H1 (cell line): ENCODE results near the gene CHTF18. TPM values are rescaled to one million over a fixed set of nuclear protein-coding genes. Genes with fewer than 3 reads are reported as not detected.
A peak's percentile ranks its signal among the peaks of the same experiment; 100 is the strongest.

Experiments used
- CTCF ChIA-PET: fragments of 300-600 bp; sonication (Branson Sonifier 250); formaldehyde crosslinking; loops from one replicate; lab custom pipeline; 2021; ENCODE audit not compliant: partially characterized antibody; lab: Charles Lee
- POLR2A ChIA-PET: fragments of 300-600 bp; sonication (Branson Sonifier 250); formaldehyde crosslinking; loops from one replicate; lab custom pipeline; 2021; ENCODE audit warnings: inconsistent platforms; ENCODE audit not compliant: partially characterized antibody; lab: Charles Lee
- DNase-seq, 2 experiments: peaks; one replicate each; pipeline versions ENCODE4 v3.0.0 to v3.0.0-alpha.2; 2010 to 2022; ENCODE audit warnings: low spot score in 2 of 2, low read depth in 1 of 2, mixed read lengths in 1 of 2
- FAIRE-seq: peaks from 2 replicates; lab custom pipeline; 2011; peaks lifted over from hg19 to GRCh38; lab: Jason Lieb, UNC
- H2AFZ ChIP-seq: 2 replicates; pipeline ENCODE4 v1.8.1; 2012; ENCODE audit warnings: low read length, inconsistent platforms
- H2AK5ac ChIP-seq: 2 replicates; pipeline ENCODE4 v1.6.1; 2013; ENCODE audit warnings: low read depth, low read length
- H2BK120ac ChIP-seq: replicated peaks from 2 replicates; pipeline ENCODE3; 2013; ENCODE audit warnings: low read depth, low read length, inconsistent platforms
- H2BK12ac ChIP-seq: 2 replicates; pipeline ENCODE4 v1.6.1; 2013; ENCODE audit warnings: low read depth, low read length
- H2BK15ac ChIP-seq: 2 replicates; pipeline ENCODE4 v1.6.1; 2013; ENCODE audit warnings: low read length
- H2BK20ac ChIP-seq: 2 replicates; pipeline ENCODE4 v1.6.1; 2013; ENCODE audit warnings: low read length
- H2BK5ac ChIP-seq: 2 replicates; pipeline ENCODE4 v1.6.1; 2013; ENCODE audit warnings: low read depth, low read length
- H3K14ac ChIP-seq: 2 replicates; pipeline ENCODE4 v1.6.1; 2013; ENCODE audit warnings: inconsistent platforms; ENCODE audit not compliant: insufficient read length
- H3K18ac ChIP-seq: 2 replicates; pipeline ENCODE4 v1.6.1; 2013; ENCODE audit warnings: low read length; ENCODE audit errors: extremely low read depth
- H3K23ac ChIP-seq: 2 replicates; pipeline ENCODE4 v1.6.1; 2013; ENCODE audit warnings: inconsistent platforms; ENCODE audit not compliant: insufficient read length
- H3K23me2 ChIP-seq: 2 replicates; pipeline ENCODE4 v1.6.1; 2013; ENCODE audit warnings: low read depth, low read length
- H3K27ac ChIP-seq: 2 replicates; pipeline ENCODE4 v1.6.1; 2011; ENCODE audit warnings: low read depth, low read length, inconsistent platforms
- H3K27me3 ChIP-seq, 4 experiments: replicated peaks in 1 of 4; 1 replicate in 1 of 4; 2 replicates in 3 of 4; pipeline versions ENCODE4 v1.6.1 to v1.8.1; 2011 to 2013; ENCODE audit warnings: low read length in 3 of 4, mild to moderate bottlenecking in 3 of 4, inconsistent platforms in 2 of 4, mixed read lengths in 2 of 4, moderate library complexity in 1 of 4; ENCODE audit not compliant: control insufficient read depth in 3 of 4, insufficient read depth in 3 of 4; ENCODE audit errors: extremely low read depth in 1 of 4
- H3K36me3 ChIP-seq, 4 experiments: 2 replicates each; pipeline versions ENCODE4 v1.6.1 to v1.8.1; 2011 to 2013; ENCODE audit warnings: mild to moderate bottlenecking in 4 of 4, low read length in 3 of 4, moderate library complexity in 2 of 4, control low read depth in 1 of 4, inconsistent platforms in 1 of 4; ENCODE audit not compliant: insufficient read depth in 4 of 4, control insufficient read depth in 2 of 4
- H3K4ac ChIP-seq: replicated peaks from 2 replicates; pipeline ENCODE3; 2013; ENCODE audit warnings: low read length, low read depth, mixed read lengths, inconsistent platforms; ENCODE audit not compliant: insufficient read length
- H3K4me1 ChIP-seq, 4 experiments: replicated peaks in 1 of 4; 1 replicate in 1 of 4; 2 replicates in 3 of 4; pipeline versions ENCODE4 v1.6.1 to v1.8.1; 2011 to 2013; ENCODE audit warnings: low read length in 3 of 4, inconsistent platforms in 2 of 4, mixed read lengths in 1 of 4; ENCODE audit not compliant: insufficient read depth in 4 of 4, control insufficient read depth in 3 of 4
- H3K4me2 ChIP-seq, 2 experiments: 2 replicates each; pipeline versions ENCODE4 v1.6.1 to v1.8.1; 2011 to 2013; ENCODE audit warnings: low read depth in 2 of 2, low read length in 2 of 2, control low read depth in 1 of 2, inconsistent platforms in 1 of 2, mild to moderate bottlenecking in 1 of 2; ENCODE audit not compliant: insufficient read depth in 1 of 2
- H3K4me3 ChIP-seq, 4 experiments: fragments of 200-600, 300-600 bp in 1 of 4; sonication (generic), shearing (Covaris generic), sonication (Bioruptor Twin) in 1 of 4; 2 replicates each; pipeline versions ENCODE4 v1.5.1 to v1.8.1; 2011 to 2016; ENCODE audit warnings: low read length in 4 of 4, low read depth in 3 of 4, control low read depth in 2 of 4, inconsistent platforms in 2 of 4, mild to moderate bottlenecking in 2 of 4, mixed read lengths in 1 of 4, moderate library complexity in 1 of 4; ENCODE audit not compliant: insufficient read depth in 2 of 4; ENCODE audit errors: extremely low read depth in 1 of 4
- H3K56ac ChIP-seq: replicated peaks from 2 replicates; pipeline ENCODE3; 2013; ENCODE audit warnings: low read depth, mild to moderate bottlenecking, mixed read lengths, low read length, inconsistent platforms; ENCODE audit not compliant: insufficient read length
- H3K79me1 ChIP-seq: 2 replicates; pipeline ENCODE4 v1.6.1; 2013; ENCODE audit warnings: low read depth, low read length, control low read depth
- H3K79me2 ChIP-seq, 2 experiments: 2 replicates each; pipeline versions ENCODE4 v1.6.1 to v1.8.1; 2012 to 2013; ENCODE audit warnings: low read length in 2 of 2, mild to moderate bottlenecking in 2 of 2, inconsistent platforms in 1 of 2; ENCODE audit not compliant: insufficient read depth in 2 of 2, control insufficient read depth in 1 of 2
- H3K9ac ChIP-seq, 4 experiments: replicated peaks in 1 of 4; 1 replicate in 1 of 4; 2 replicates in 3 of 4; pipeline versions ENCODE4 v1.6.1 to v1.8.1; 2011 to 2013; ENCODE audit warnings: low read depth in 3 of 4, low read length in 3 of 4, control low read depth in 2 of 4, mild to moderate bottlenecking in 2 of 4, moderate library complexity in 2 of 4, inconsistent platforms in 1 of 4; ENCODE audit errors: extremely low read depth in 1 of 4
- H3K9me3 ChIP-seq, 2 experiments: 2 replicates each; pipeline versions ENCODE4 v1.6.1 to v1.8.1; 2012 to 2013; ENCODE audit warnings: mild to moderate bottlenecking in 2 of 2, moderate library complexity in 2 of 2, control low read depth in 1 of 2, inconsistent platforms in 1 of 2, low read depth in 1 of 2, low read length in 1 of 2, mixed read lengths in 1 of 2; ENCODE audit not compliant: insufficient read depth in 2 of 2
- H4K20me1 ChIP-seq, 2 experiments: replicated peaks in 1 of 2; 2 replicates each; pipeline versions ENCODE3 to v1.8.1; 2011 to 2013; ENCODE audit warnings: inconsistent platforms in 2 of 2, low read length in 2 of 2, mild to moderate bottlenecking in 1 of 2; ENCODE audit not compliant: insufficient read depth in 2 of 2, control insufficient read depth in 1 of 2
- H4K5ac ChIP-seq: 2 replicates; pipeline ENCODE4 v1.6.1; 2013; ENCODE audit warnings: low read length, low read depth, mixed read lengths, inconsistent platforms; ENCODE audit not compliant: insufficient read length
- H4K8ac ChIP-seq: 2 replicates; pipeline ENCODE4 v1.8.0; 2013; ENCODE audit warnings: mild to moderate bottlenecking, moderate library complexity, low read length, inconsistent platforms; ENCODE audit not compliant: insufficient read depth; ENCODE audit errors: extremely low read depth
- H4K91ac ChIP-seq: replicated peaks from 2 replicates; pipeline ENCODE3; 2013; ENCODE audit warnings: low read length, mixed read lengths, inconsistent platforms; ENCODE audit not compliant: insufficient read length
- HDAC2 ChIP-seq, 2 experiments: fragments of 300-600 bp in 1 of 2; sonication (generic) in 1 of 2; IDR thresholded peaks; 2 replicates each; pipeline ENCODE4 v1.6.1; 2011 to 2012; ENCODE audit warnings: low read depth in 2 of 2, low read length in 2 of 2, mild to moderate bottlenecking in 2 of 2, moderate library complexity in 2 of 2, borderline replicate concordance in 1 of 2, inconsistent platforms in 1 of 2
- KDM4A ChIP-seq: IDR thresholded peaks from one replicate; pipeline ENCODE4 v1.7.1; 2012; ENCODE audit warnings: low read depth, mild to moderate bottlenecking, moderate library complexity, low read length, inconsistent platforms; ENCODE audit not compliant: severe bottlenecking
- NANOG ChIP-seq: IDR thresholded peaks from 2 replicates; pipeline ENCODE4 v1.6.1; 2011; ENCODE audit warnings: low read length, low read depth, mild to moderate bottlenecking, inconsistent platforms; ENCODE audit not compliant: insufficient read depth, poor library complexity, severe bottlenecking
- POLR2AphosphoS5 ChIP-seq: IDR thresholded peaks from 2 replicates; pipeline ENCODE4 v1.6.1; 2011; ENCODE audit warnings: low read depth, low read length
- SIN3A ChIP-seq, 2 experiments: IDR thresholded peaks in 1 of 2; conservative IDR thresholded peaks in 1 of 2; 2 replicates each; pipeline ENCODE4 v1.6.1; 2011 to 2012; ENCODE audit warnings: low read length in 2 of 2, improper control_type of control experiment in 1 of 2, low read depth in 1 of 2, mild to moderate bottlenecking in 1 of 2
- SIRT6 ChIP-seq: IDR thresholded peaks from one replicate; pipeline ENCODE4 v1.7.1; 2012; ENCODE audit warnings: low read length, inconsistent platforms
- SP2 ChIP-seq: IDR thresholded peaks from 2 replicates; pipeline ENCODE4 v1.6.1; 2012; ENCODE audit warnings: mild to moderate bottlenecking, low read length, inconsistent platforms
- TAF1 ChIP-seq: IDR thresholded peaks from 2 replicates; pipeline ENCODE4 v1.6.1; 2011; ENCODE audit warnings: mild to moderate bottlenecking, low read depth, low read length
- TCF12 ChIP-seq: IDR thresholded peaks from 2 replicates; pipeline ENCODE4 v1.6.1; 2011; ENCODE audit warnings: low read depth, mild to moderate bottlenecking, low read length
- WGBS, 2 experiments: shearing (Covaris generic) in 1 of 2; methylation state at CpG; one replicate each; pipeline versions ENCODE4 v1.1.6 to v1.1.7; 2013 to 2015; ENCODE audit warnings: low lambda C conversion rate in 2 of 2, mixed read lengths in 2 of 2, inconsistent platforms in 1 of 2, low coverage in 1 of 2, missing lambda C conversion rate in 1 of 2; ENCODE audit not compliant: insufficient replicate concordance in 2 of 2, insufficient coverage in 1 of 2, insufficient read length in 1 of 2; ENCODE audit errors: extremely low coverage in 1 of 2, missing lambda C conversion rate in 1 of 2; 5-methylcytosine and 5-hydroxymethylcytosine counted together
- polyA plus RNA-seq, 7 experiments: library from polyadenylated mRNA; depleted of rRNA in 3 of 7; stranded (reverse) in 5 of 7; unstranded in 2 of 7; fragments of >200 nt in 5 of 7; fragments of 200-250 nt in 2 of 7; gene quantifications; 1 replicate in 5 of 7; 2 replicates in 1 of 7; 4 replicates in 1 of 7; pipeline versions ENCODE4 v1.2.1 to v1.2.3, GENCODE V29; 2011 to 2013; ENCODE audit warnings: missing spikeins in 2 of 7, mixed read lengths in 2 of 7
- total RNA-seq: library from RNA; stranded (reverse); fragmentation: NEBNext Ultra II Directional; extraction: Animal tissue kit (Norgen Biotek cat#: 25700); gene quantifications from 2 replicates; pipeline ENCODE4 v1.2.1, GENCODE V29; 2021
- TF ChIP-seq, protein P1 (sequence below): IDR thresholded peaks from 2 replicates; pipeline ENCODE4 v1.6.1; 2011; ENCODE audit warnings: low read length, improper control_type of control experiment

CHTF18 gene
- total and polyA plus RNA-seq, 2 of the 8 experiments (the other 6 are each of a cell fraction or from before 2014, with no cell fraction given), result 75.3 to 104 TPM

DNA sequence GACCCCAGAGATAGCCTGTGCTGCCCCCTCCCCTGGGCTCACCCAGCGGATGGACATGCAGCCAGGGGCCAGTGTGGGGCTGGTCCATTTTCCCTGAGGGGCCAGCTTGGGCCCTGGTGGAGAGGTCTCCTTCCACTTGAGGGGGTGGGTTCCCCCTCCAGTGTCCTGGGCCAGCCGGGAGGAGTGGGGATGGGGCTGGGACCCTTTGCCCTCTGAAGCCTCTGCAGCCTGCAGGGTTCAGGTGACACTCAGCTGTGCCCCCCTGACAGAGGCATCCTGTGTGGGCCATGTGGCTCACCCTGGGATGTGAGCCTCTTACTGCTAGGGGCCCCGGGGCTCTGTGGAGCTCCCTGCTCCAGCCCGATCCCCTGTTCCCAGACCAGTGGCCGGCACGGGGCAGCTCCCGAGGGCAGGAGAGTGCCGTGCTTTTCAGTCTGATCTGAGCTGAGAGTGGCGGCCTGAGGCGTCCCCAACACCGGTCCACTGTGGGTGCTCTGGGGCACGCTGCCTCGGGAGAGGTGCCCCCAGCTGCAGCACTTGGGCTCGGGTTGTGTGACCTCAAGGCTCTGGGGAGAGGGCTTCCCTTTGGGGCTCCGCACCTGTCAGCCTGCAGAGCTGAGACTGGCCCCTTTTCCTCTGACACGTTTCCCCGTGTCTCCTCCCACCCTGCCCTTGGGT is 12.6 kb downstream of the CHTF18 start:
- 43% methylated on average over 17 of the region's 17 CpGs; no CpG with 5 or more reads in 1 of the 2 experiments for WGBS, 2 experiments
- Histone ChIP-seq H2BK20ac (no peak overlapping the region), H3K9me3 (no peaks in the 10 kb centered on the region), H3K27me3 (peaks cover 1 to 45% (median 28%) of the 10 kb centered on the region in 4 experiments; a peak in 6 of 7 replicates), H3K36me3 (peaks cover 0 to 14% (median 0%) of the 10 kb centered on the region in 4 experiments; a peak in 3 of 8 replicates), H2AK5ac (no peak overlapping the region), H2BK120ac (no peak overlapping the region), H3K23me2 (peaks cover 3% of the 10 kb centered on the region; the same call in 1 of the 2 replicates), H2AFZ (no peak overlapping the region), H3K4ac (no peak overlapping the region), H3K9ac (no peak overlapping the region), H3K4me1 (peaks cover 0 to 17% (median 3%) of the 10 kb centered on the region in 4 experiments; a peak in 4 of 7 replicates), H2BK15ac (no peak overlapping the region), H3K27ac (no peak overlapping the region), H3K56ac (no peak overlapping the region), H3K18ac (no peak overlapping the region), H3K4me2 (peak overlapping the region; percentile 66 to 85), H4K5ac (no peak overlapping the region), H4K20me1 (peaks cover 5 to 12% of the 10 kb centered on the region in 2 experiments), H3K23ac (no peak overlapping the region), H3K79me1 (no peaks in the 10 kb centered on the region), H3K79me2 (no peaks in the 10 kb centered on the region), H2BK5ac (no peak overlapping the region), H2BK12ac (no peak overlapping the region), H4K91ac (no peak overlapping the region), H4K8ac (peak overlapping the region; percentile 23), H3K4me3 (peak overlapping the region in 1 of 4 experiments; percentile 61; a peak in 2 of 8 replicates), H3K14ac (no peak overlapping the region)
- POLR2A ChIA-PET, result interaction anchor here (0.9 to 5.6 kb wide), 16 partner anchors 12 to 478 kb away, joined by 3 to 55 read pairs (median 4); partner anchors contain the start of genes ANTKMT, CCDC78, CHTF18 and CIAO3
- FAIRE-seq (no peak), DNase-seq (no peak)
- CTCF ChIA-PET, result interaction anchor here (0.7 to 3.9 kb wide), 10 partner anchors 14 to 122 kb away, joined by 3 to 24 read pairs (median 4); partner anchors contain the start of gene METRN
- TF ChIP-seq KDM4A, result no peak
- no peak for TF ChIP-seq HDAC2 (IDR thresholded peaks at IDR 0.05; ENCODE audit: borderline replicate concordance in 1 of 2, low read depth in 2 of 2, low read length in 2 of 2)
- TF ChIP-seq SIN3A (conservative IDR thresholded peaks at IDR 0.05 in 1 of 2, IDR thresholded peaks at IDR 0.05 in 1 of 2; ENCODE audit: low read depth in 1 of 2, low read length in 2 of 2), result peak in 1 of 2 experiments; percentile 48; a peak in 1 of 4 replicates
- no peak for TF ChIP-seq SIRT6
- no peak for TF ChIP-seq TAF1
- TF ChIP-seq SP2, result no peak
- no peak for TF ChIP-seq TCF12
- TF ChIP-seq NANOG, result no peak
- TF ChIP-seq, protein P1, sequence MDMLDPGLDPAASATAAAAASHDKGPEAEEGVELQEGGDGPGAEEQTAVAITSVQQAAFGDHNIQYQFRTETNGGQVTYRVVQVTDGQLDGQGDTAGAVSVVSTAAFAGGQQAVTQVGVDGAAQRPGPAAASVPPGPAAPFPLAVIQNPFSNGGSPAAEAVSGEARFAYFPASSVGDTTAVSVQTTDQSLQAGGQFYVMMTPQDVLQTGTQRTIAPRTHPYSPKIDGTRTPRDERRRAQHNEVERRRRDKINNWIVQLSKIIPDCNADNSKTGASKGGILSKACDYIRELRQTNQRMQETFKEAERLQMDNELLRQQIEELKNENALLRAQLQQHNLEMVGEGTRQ, result no peak
- TF ChIP-seq POLR2AphosphoS5, result 0 out of 2 replicates have a peak, but pooled peaks have one; percentile 31
